Measurements from ENCODE around the gene PTPRT. TPM values are rescaled to one million over a fixed set of nuclear protein-coding genes. Genes with fewer than 3 reads are reported as not detected.

The PTPRT gene
- total RNA-seq, 2 experiments from 2014 or later: not detected

DNA sequence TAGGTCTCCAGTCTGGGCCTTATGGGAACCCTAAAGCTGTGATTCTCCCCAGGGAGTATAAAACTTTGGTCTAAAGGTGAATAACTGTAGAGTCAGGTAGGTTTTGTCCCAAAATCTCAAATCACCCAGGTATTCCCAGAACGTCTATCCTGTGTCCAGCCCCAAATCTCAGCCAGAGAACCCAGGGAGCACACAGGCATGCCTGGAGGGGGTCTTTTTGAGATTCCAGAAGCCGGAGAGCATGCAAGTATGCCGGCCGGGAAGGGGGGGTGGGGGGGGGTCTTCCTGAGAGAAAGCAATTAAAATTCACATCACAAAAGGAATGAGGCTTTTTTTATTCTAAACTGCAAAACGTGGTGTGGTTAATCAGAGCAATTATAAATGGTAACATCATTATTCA lies 210.0 kb downstream of the PTPRT start:
- CTCF ChIA-PET: no interaction called here
- no peaks in the 10 kb centered on the region for H3K36me3 Mint-ChIP-seq (ENCODE audit: low read depth)
- H3K27me3 Mint-ChIP-seq: peaks cover 2% of the 10 kb centered on the region
- intact Hi-C loops (cut with micrococcal nuclease): no loop called here
- H3K9me3 Mint-ChIP-seq: peaks cover 1% of the 10 kb centered on the region
- no peak for TF ChIP-seq CTCF (IDR thresholded peaks at IDR 0.05)
- POLR2A ChIA-PET: no interaction called here
- H3K4me3 Mint-ChIP-seq: no peak overlapping the region
- DNase-seq (no peak), ATAC-seq (no peak)
- H3K4me1 Mint-ChIP-seq (ENCODE audit: low read depth): no peaks in the 10 kb centered on the region
- H3K27ac Mint-ChIP-seq: no peak overlapping the region

DNA sequence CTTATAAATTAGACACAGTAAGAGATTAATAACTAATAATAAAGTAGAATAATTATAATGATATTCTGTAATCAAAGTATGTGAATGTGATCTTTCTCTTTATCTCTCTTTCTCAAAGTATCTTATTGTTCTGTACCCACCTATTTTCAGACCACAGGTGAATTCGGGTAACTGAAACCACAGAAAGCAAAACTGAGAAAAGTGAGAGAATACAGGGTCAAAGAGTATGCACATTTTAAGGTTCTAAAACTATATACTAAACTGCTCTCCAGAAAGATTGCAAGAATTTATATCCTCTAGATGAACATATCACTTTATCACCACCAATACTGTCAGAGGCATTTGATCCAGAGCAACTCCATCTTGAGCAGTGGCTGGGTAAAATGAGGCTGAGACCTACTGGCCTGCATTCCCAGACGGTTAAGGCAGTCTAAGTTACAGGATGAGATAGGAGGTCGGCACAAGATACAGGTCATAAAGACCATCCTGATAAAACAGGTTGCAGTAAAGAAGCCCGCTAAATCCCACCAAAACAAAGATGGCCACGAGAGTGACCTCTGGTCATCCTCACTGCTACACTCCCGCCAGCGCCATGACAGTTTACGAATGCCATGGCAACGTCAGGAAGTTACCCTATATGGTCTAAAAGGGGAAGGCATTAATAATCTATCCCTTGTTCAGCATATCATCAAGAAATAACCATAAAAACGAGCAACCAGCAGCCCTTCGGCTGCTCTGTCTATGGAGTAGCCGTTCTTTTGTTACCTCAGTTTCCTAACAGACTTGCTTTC lies 211.3 kb downstream of the PTPRT start:
- ATAC-seq (no peak), DNase-seq (no peak)
- H3K27ac Mint-ChIP-seq: no peak overlapping the region
- intact Hi-C loops (cut with micrococcal nuclease): no loop called here
- H3K4me1 Mint-ChIP-seq (ENCODE audit: low read depth): no peaks in the 10 kb centered on the region
- H3K4me3 Mint-ChIP-seq: no peak overlapping the region
- peaks cover 2% of the 10 kb centered on the region for H3K9me3 Mint-ChIP-seq
- CTCF ChIA-PET: no interaction called here
- peaks cover 2% of the 10 kb centered on the region for H3K27me3 Mint-ChIP-seq
- POLR2A ChIA-PET: no interaction called here
- H3K36me3 Mint-ChIP-seq (ENCODE audit: low read depth): no peaks in the 10 kb centered on the region
- TF ChIP-seq CTCF (IDR thresholded peaks at IDR 0.05): no peak

DNA sequence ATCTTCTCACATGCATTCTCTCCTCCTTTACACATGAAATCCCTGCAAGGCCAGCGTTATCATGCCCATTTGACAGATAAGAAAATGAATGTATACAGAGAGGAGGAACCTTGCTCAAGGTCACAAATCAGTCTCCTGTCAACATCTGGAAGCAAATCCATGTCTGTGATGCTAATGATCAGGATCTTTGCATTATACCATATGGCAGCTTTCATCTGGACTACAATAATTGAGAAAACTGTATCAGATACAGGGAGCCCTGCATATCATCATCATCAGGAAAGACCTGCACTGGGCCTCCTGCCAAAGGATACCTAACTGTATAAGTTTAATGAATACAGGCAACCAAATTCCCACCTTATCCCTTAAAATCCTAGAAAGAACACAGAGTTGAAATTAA lies 213.7 kb downstream of the PTPRT start:
- ChIA-PET POLR2A (no interaction called here), CTCF (no interaction called here)
- H3K27ac Mint-ChIP-seq: no peak overlapping the region
- intact Hi-C loops (cut with micrococcal nuclease): no loop called here
- no peak overlapping the region for H3K4me3 Mint-ChIP-seq
- H3K4me1 Mint-ChIP-seq (ENCODE audit: low read depth): no peaks in the 10 kb centered on the region
- DNase-seq (no peak), ATAC-seq (no peak)
- H3K9me3 Mint-ChIP-seq: peaks cover 4% of the 10 kb centered on the region
- TF ChIP-seq CTCF (IDR thresholded peaks at IDR 0.05): no peak
- no peaks in the 10 kb centered on the region for H3K36me3 Mint-ChIP-seq (ENCODE audit: low read depth)
- peaks cover 2% of the 10 kb centered on the region for H3K27me3 Mint-ChIP-seq

GRCh38 chr20:42974347-42974746 lies 215.4 kb downstream of the PTPRT start:
- Mint-ChIP-seq H3K4me3 (no peak overlapping the region), H3K4me1 (ENCODE audit: low read depth) (no peaks in the 10 kb centered on the region), H3K9me3 (peaks cover 4% of the 10 kb centered on the region), H3K27me3 (no peaks in the 10 kb centered on the region), H3K36me3 (ENCODE audit: low read depth) (no peaks in the 10 kb centered on the region), H3K27ac (no peak overlapping the region)
- ChIA-PET CTCF (no interaction called here), POLR2A (no interaction called here)
- no peak for DNase-seq
- no peak for TF ChIP-seq CTCF (IDR thresholded peaks at IDR 0.05)
- ATAC-seq: no peak
- intact Hi-C loops (cut with micrococcal nuclease): no loop called here

DNA sequence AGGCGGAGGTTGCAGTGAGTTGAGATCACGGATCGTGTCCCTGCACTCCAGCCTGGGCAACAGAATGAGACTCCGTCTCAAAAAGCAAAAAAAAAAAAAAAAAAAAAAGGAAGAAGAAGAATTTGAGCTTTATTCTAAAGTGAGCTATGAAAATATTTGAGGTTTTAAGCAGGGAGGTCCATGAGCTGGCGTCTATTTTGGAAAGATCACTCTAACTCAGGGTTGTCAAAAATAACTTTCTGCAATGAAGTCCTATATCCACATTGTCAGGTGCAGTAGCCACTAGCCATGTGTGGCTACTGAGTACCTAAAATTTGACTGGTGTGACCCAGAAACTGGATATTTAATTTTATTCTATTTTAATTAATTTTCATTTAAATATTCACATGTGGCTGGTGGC lies 217.1 kb downstream of the PTPRT start:
- TF ChIP-seq CTCF (IDR thresholded peaks at IDR 0.05): no peak
- H3K9me3 Mint-ChIP-seq: peaks cover 4% of the 10 kb centered on the region
- DNase-seq (no peak), ATAC-seq (no peak)
- H3K27ac Mint-ChIP-seq: no peak overlapping the region
- H3K36me3 Mint-ChIP-seq (ENCODE audit: low read depth): no peaks in the 10 kb centered on the region
- H3K4me1 Mint-ChIP-seq (ENCODE audit: low read depth): no peaks in the 10 kb centered on the region
- POLR2A ChIA-PET: no interaction called here
- CTCF ChIA-PET: no interaction called here
- intact Hi-C loops (cut with micrococcal nuclease): no loop called here
- no peaks in the 10 kb centered on the region for H3K27me3 Mint-ChIP-seq
- no peak overlapping the region for H3K4me3 Mint-ChIP-seq

All from activated CD8-positive, alpha-beta T cell treated with anti-CD3 and anti-CD28 coated beads for 36 hours (primary cell).